AG04450 (cell line): ENCODE data around the gene ZNF30. TPM values are rescaled to one million over a fixed set of nuclear protein-coding genes. Genes with fewer than 3 reads are reported as not detected.
"Not testable (repeated sequence)": the region's sequence is repeated elsewhere in the genome, so short reads cannot be mapped to it uniquely, and the experiment has no call there.

Source experiments
- CTCF ChIA-PET: fragments of 300-600, 350-600 bp; formaldehyde crosslinking; extraction: SDS; loops from one replicate; lab custom pipeline; 2022; ENCODE audit warnings: antibody characterized with exemption, inconsistent platforms; lab: Charles Lee
- POLR2A ChIA-PET: fragments of 350-600 bp; formaldehyde crosslinking; extraction: SDS; loops from one replicate; lab custom pipeline; 2021; ENCODE audit warnings: antibody characterized with exemption, inconsistent platforms; lab: Yijun Ruan, JAX
- DNase-seq: peaks from one replicate; pipeline ENCODE4 v3.0.0-alpha.2; 2011; ENCODE audit warnings: low read depth, low spot score
- H3K27ac ChIP-seq: one replicate; pipeline ENCODE4 v1.5.1; 2012; ENCODE audit warnings: low read depth, low read length, control low read depth
- H3K27me3 ChIP-seq: one replicate; pipeline ENCODE4 v1.6.0; 2012; ENCODE audit warnings: low read length; ENCODE audit not compliant: control insufficient read depth, insufficient read depth
- H3K4me3 ChIP-seq: 2 replicates; pipeline ENCODE4 v1.5.1; 2011; ENCODE audit warnings: mild to moderate bottlenecking, low read depth, low read length, control low read depth
- H3K9me3 ChIP-seq: 2 replicates; pipeline ENCODE4 v1.5.1; 2012; ENCODE audit warnings: low read length; ENCODE audit not compliant: control insufficient read depth, insufficient read depth
- polyA plus RNA-seq: library from polyadenylated mRNA; depleted of rRNA; stranded (reverse); fragments of >200 nt; gene quantifications from 2 replicates; pipeline ENCODE4 v1.2.3, GENCODE V29; 2011; rRNA removed
- TF ChIP-seq, protein P1 (sequence below): IDR thresholded peaks from 2 replicates; pipeline ENCODE4 v1.5.1; 2011; ENCODE audit warnings: low read depth, low read length, control low read depth, inconsistent platforms

Gene ZNF30
- polyA plus RNA-seq, 1 experiment = 3.1 TPM

GRCh38 chr19:34989298-34989697 is 62.6 kb downstream of the ZNF30 start:
- H3K27me3 ChIP-seq = peaks cover 13% of the 10 kb centered on the region
- TF ChIP-seq, protein P1, sequence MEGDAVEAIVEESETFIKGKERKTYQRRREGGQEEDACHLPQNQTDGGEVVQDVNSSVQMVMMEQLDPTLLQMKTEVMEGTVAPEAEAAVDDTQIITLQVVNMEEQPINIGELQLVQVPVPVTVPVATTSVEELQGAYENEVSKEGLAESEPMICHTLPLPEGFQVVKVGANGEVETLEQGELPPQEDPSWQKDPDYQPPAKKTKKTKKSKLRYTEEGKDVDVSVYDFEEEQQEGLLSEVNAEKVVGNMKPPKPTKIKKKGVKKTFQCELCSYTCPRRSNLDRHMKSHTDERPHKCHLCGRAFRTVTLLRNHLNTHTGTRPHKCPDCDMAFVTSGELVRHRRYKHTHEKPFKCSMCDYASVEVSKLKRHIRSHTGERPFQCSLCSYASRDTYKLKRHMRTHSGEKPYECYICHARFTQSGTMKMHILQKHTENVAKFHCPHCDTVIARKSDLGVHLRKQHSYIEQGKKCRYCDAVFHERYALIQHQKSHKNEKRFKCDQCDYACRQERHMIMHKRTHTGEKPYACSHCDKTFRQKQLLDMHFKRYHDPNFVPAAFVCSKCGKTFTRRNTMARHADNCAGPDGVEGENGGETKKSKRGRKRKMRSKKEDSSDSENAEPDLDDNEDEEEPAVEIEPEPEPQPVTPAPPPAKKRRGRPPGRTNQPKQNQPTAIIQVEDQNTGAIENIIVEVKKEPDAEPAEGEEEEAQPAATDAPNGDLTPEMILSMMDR = no peak
- no peak overlapping the region for H3K27ac ChIP-seq
- no peak for DNase-seq
- no peak overlapping the region for H3K4me3 ChIP-seq
- ChIA-PET POLR2A (no interaction called here), CTCF (interaction anchor here (1.0 to 1.6 kb wide), 2 partner anchors 17 to 77 kb away, joined by 3 to 5 read pairs; no protein-coding TSS in a partner anchor)
- no peaks in the 10 kb centered on the region for H3K9me3 ChIP-seq

- CTCF ChIA-PET = no interaction called here
- H3K27me3 ChIP-seq = peaks cover 13% of the 10 kb centered on the region
- peaks cover 8% of the 10 kb centered on the region for H3K9me3 ChIP-seq
- TF ChIP-seq, protein P1 = no peak
- H3K27ac ChIP-seq = no peak overlapping the region
- no peak for DNase-seq
- POLR2A ChIA-PET = no interaction called here
- no peak overlapping the region for H3K4me3 ChIP-seq
These were observed 64.0 kb downstream of the ZNF30 start for GRCh38 chr19:34990578-34991192.

DNA sequence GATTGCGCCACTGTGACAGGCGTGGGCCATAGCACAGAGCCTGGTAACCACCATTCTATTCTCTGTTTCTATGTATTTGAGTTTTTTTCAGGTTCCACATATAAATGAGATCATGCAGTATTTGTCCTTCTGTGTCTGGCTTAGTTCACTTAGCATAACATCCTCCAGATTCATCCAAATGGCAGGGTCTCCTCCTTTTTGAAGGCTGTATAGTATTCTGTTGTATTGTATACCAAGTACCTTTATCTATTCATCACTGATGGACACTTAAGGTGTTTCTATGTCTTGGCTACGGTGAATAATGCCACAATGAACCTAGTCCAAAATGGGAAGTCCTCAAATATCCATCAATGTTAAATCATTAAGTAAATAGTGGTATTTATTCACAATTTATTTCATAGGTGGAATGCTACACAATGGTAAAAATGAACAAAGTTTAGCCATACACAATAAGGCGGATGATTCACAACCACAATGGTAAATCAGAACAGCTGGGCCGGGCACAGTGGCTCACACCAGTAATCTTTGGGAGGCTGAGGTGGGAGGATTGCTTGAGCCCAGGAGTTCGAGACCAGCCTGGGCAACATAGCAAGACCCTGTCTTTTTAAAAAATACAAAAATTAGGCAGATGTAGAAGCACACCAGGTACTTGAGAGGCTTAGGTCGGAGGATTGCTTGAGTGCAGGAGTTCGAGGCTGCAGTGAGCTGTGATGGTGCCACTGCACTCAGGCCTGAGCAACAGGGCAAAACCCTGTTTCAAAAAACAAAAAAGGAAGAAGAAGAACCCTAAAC is 65.0 kb downstream of the ZNF30 start:
- no peak for DNase-seq
- H3K27me3 ChIP-seq = peaks cover 13% of the 10 kb centered on the region
- POLR2A ChIA-PET = no interaction called here
- peaks cover 8% of the 10 kb centered on the region for H3K9me3 ChIP-seq
- no peak overlapping the region for H3K4me3 ChIP-seq
- TF ChIP-seq, protein P1 = no peak
- no peak overlapping the region for H3K27ac ChIP-seq
- CTCF ChIA-PET = interaction anchor here (0.6 kb wide), 2 partner anchors 75 to 143 kb away, joined by 3 read pairs; partner anchors contain the start of gene LGI4

DNA sequence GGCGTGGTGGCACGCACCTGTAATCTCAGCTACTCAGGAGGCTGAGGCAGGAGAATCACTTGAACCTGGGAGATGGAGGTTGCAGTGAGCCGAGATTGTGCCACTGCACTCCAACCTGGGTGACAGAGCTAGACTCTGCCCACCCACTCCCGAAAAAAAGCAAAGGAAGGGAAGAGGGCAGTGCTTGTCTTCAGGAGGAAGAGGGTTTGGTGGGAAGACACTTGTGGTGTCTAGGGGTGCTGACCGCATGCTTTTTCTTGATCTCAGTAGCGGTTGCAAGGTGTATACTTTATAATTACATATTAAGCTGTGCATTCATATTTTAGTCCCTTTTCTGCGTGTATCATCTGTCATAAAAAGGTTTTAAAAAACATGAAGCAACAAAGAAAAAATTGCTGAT is 65.9 kb downstream of the ZNF30 start:
- DNase-seq, H3K27ac ChIP-seq, H3K4me3 ChIP-seq, H3K9me3 ChIP-seq, POLR2A ChIA-PET: not testable (repeated sequence)
- CTCF ChIA-PET = interaction anchor here (0.6 kb wide), 1 partner anchor 74 kb away, joined by 3 read pairs; no protein-coding TSS in a partner anchor
- peaks cover 13% of the 10 kb centered on the region for H3K27me3 ChIP-seq

- TF ChIP-seq, protein P1 = no peak
- ChIA-PET CTCF (no interaction called here), POLR2A (no interaction called here)
- Histone ChIP-seq H3K4me3 (no peak overlapping the region), H3K27me3 (peaks cover 6% of the 10 kb centered on the region), H3K27ac (no peak overlapping the region), H3K9me3 (peaks cover 8% of the 10 kb centered on the region)
- DNase-seq = no peak
These were observed 67.6 kb downstream of the ZNF30 start for GRCh38 chr19:34994286-34994642.

Other genes starting within 250 kb of the ZNF30 start
- 0.04 and 0.21 TPM in 2 replicates for gene SCGB2B2, start 249.7 kb upstream of the ZNF30 start, polyA plus RNA-seq
- gene ZNF302, start 249.2 kb upstream of the ZNF30 start, polyA plus RNA-seq = 21.6 and 29.1 TPM in 2 replicates
- gene ZNF181, start 192.7 kb upstream of the ZNF30 start, polyA plus RNA-seq = 5.0 and 9.3 TPM in 2 replicates
- gene ZNF599, start 153.7 kb upstream of the ZNF30 start, polyA plus RNA-seq = 8.6 and 9.1 TPM in 2 replicates
- gene ZNF792, start 37.3 kb downstream of the ZNF30 start, polyA plus RNA-seq = 3.9 and 4.0 TPM in 2 replicates
- gene GRAMD1A, start 73.4 kb downstream of the ZNF30 start, polyA plus RNA-seq = 53.2 and 57.7 TPM in 2 replicates
- gene SCN1B, start 103.6 kb downstream of the ZNF30 start, polyA plus RNA-seq = 5.7 and 5.8 TPM in 2 replicates
- gene HPN, start 114.8 kb downstream of the ZNF30 start, polyA plus RNA-seq = not detected in 2 replicates
- gene FXYD3, start 188.9 kb downstream of the ZNF30 start, polyA plus RNA-seq = not detected in 2 replicates
- 0.07 TPM in 1 of 2 replicates, not detected in the other for gene LGI4, start 208.2 kb downstream of the ZNF30 start, polyA plus RNA-seq
- gene FXYD1, start 211.9 kb downstream of the ZNF30 start, polyA plus RNA-seq = 1.3 and 1.4 TPM in 2 replicates
- gene FXYD7, start 216.4 kb downstream of the ZNF30 start, polyA plus RNA-seq = not detected in 2 replicates
- gene FXYD5, start 227.8 kb downstream of the ZNF30 start, polyA plus RNA-seq = 80.3 and 100 TPM in 2 replicates